Measurements from ENCODE around the gene VASN. TPM values are rescaled to one million over a fixed set of nuclear protein-coding genes. Genes with fewer than 3 reads are reported as not detected.

Gene VASN
- total RNA-seq, 1 experiment from 2014 or later = 45.3 TPM

DNA sequence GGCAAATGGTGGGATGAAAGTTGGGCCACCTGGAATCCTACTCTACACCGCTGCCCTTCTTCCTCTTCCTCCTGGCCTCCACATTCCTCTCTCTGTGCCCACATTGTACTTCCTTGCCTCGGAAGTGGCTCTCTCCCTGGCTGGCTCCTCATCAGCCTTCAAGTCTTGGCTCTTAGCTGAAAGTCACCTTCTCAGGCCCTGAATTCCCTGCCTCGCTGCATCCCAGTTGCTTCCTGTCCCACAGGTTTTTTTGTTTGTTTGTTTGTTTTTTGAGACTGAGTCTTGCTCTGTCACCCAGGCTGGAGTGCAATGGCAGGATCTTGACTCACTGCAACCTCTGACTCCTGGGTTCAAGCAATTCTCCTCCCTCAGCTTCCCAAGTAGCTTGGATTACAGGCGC lies 18.0 kb upstream of the VASN start:
- BruUV-seq (replicated peaks) = no TSS peak
- Histone ChIP-seq H3K9me2 (ENCODE audit: insufficient read depth) (no peaks in the 10 kb centered on the region), H4K20me1 (ENCODE audit: insufficient read depth) (peaks cover 12% of the 10 kb centered on the region), H3K4me1 (replicated peaks; ENCODE audit: insufficient read depth) (peaks cover 32% of the 10 kb centered on the region), H3K79me2 (ENCODE audit: low read depth) (peaks cover 23% of the 10 kb centered on the region), H3K4me2 (peak overlapping the region; percentile 17; the same call in 1 of the 2 replicates), H3K27me3 (ENCODE audit: insufficient read depth, low read depth) (no peaks in the 10 kb centered on the region), H3F3A (ENCODE audit: insufficient read depth, low read depth) (peaks cover 22% of the 10 kb centered on the region; the same call in 1 of the 2 replicates), H2AFZ (no peak overlapping the region), H3K4me3 (no peak overlapping the region), H3K27ac (peak overlapping the region; percentile 29; the same call in 1 of the 2 replicates), H3K9me3 (ENCODE audit: insufficient read depth, low read depth) (no peaks in the 10 kb centered on the region), H3K36me3 (ENCODE audit: low read depth) (no peaks in the 10 kb centered on the region)
- POLR2A ChIA-PET (ENCODE audit: unreplicated experiment) = no interaction called here
- peak in 1 of 2 experiments; percentile 61 for DNase-seq
- CTCF ChIA-PET = no interaction called here
- TF ChIP-seq, protein P1, sequence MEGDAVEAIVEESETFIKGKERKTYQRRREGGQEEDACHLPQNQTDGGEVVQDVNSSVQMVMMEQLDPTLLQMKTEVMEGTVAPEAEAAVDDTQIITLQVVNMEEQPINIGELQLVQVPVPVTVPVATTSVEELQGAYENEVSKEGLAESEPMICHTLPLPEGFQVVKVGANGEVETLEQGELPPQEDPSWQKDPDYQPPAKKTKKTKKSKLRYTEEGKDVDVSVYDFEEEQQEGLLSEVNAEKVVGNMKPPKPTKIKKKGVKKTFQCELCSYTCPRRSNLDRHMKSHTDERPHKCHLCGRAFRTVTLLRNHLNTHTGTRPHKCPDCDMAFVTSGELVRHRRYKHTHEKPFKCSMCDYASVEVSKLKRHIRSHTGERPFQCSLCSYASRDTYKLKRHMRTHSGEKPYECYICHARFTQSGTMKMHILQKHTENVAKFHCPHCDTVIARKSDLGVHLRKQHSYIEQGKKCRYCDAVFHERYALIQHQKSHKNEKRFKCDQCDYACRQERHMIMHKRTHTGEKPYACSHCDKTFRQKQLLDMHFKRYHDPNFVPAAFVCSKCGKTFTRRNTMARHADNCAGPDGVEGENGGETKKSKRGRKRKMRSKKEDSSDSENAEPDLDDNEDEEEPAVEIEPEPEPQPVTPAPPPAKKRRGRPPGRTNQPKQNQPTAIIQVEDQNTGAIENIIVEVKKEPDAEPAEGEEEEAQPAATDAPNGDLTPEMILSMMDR (conservative IDR thresholded peaks at IDR 0.05) = no peak
- intact Hi-C loops (cut with micrococcal nuclease; ENCODE audit: unreplicated experiment) = no loop called here

- no TSS peak for BruUV-seq (replicated peaks)
- TF ChIP-seq, protein P1 (conservative IDR thresholded peaks at IDR 0.05) = no peak
- TF ChIP-seq EZH2 (IDR thresholded peaks at IDR 0.05; ENCODE audit: low read depth) = no peak
- POLR2A ChIA-PET (ENCODE audit: unreplicated experiment) = interaction anchor here (0.5 kb wide), 1 partner anchor 66 kb away, joined by 6 read pairs; no protein-coding TSS in a partner anchor
- Histone ChIP-seq H3K36me3 (ENCODE audit: low read depth) (no peaks in the 10 kb centered on the region), H3K79me2 (ENCODE audit: low read depth) (peaks cover 12% of the 10 kb centered on the region), H3F3A (ENCODE audit: insufficient read depth, low read depth) (peaks cover 22% of the 10 kb centered on the region; the same call in 1 of the 2 replicates), H3K9me3 (ENCODE audit: insufficient read depth, low read depth) (no peaks in the 10 kb centered on the region), H3K27ac (no peak overlapping the region), H3K4me1 (replicated peaks; ENCODE audit: insufficient read depth) (peaks cover 29% of the 10 kb centered on the region), H3K4me3 (no peak overlapping the region), H4K20me1 (ENCODE audit: insufficient read depth) (peaks cover 3% of the 10 kb centered on the region), H3K4me2 (no peak overlapping the region), H3K9me2 (ENCODE audit: insufficient read depth) (no peaks in the 10 kb centered on the region), H3K27me3 (ENCODE audit: insufficient read depth, low read depth) (no peaks in the 10 kb centered on the region), H2AFZ (no peak overlapping the region)
- DNase-seq = no peak
- intact Hi-C loops (cut with micrococcal nuclease; ENCODE audit: unreplicated experiment) = no loop called here
- CTCF ChIA-PET = no interaction called here
Measured at GRCh38 chr16:4354512-4355409, 16.9 kb upstream of the VASN start.

- ChIA-PET CTCF (no interaction called here), POLR2A (ENCODE audit: unreplicated experiment) (no interaction called here)
- no TSS peak for BruUV-seq (replicated peaks)
- no peak for TF ChIP-seq EZH2 (IDR thresholded peaks at IDR 0.05; ENCODE audit: low read depth)
- TF ChIP-seq, protein P1 (conservative IDR thresholded peaks at IDR 0.05) = no peak
- H3F3A ChIP-seq (ENCODE audit: insufficient read depth, low read depth) = peaks cover 17% of the 10 kb centered on the region; the same call in 1 of the 2 replicates
- H3K36me3 ChIP-seq (ENCODE audit: low read depth) = no peaks in the 10 kb centered on the region
- intact Hi-C loops (cut with micrococcal nuclease; ENCODE audit: unreplicated experiment) = no loop called here
- no peaks in the 10 kb centered on the region for H4K20me1 ChIP-seq (ENCODE audit: insufficient read depth)
- H2AFZ ChIP-seq = no peak overlapping the region
- no peaks in the 10 kb centered on the region for H3K9me3 ChIP-seq (ENCODE audit: insufficient read depth, low read depth)
- no peak overlapping the region for H3K4me2 ChIP-seq
- H3K4me3 ChIP-seq = no peak overlapping the region
- H3K79me2 ChIP-seq (ENCODE audit: low read depth) = no peaks in the 10 kb centered on the region
- no peak overlapping the region for H3K27ac ChIP-seq
- H3K27me3 ChIP-seq (ENCODE audit: insufficient read depth, low read depth) = no peaks in the 10 kb centered on the region
- peaks cover 18% of the 10 kb centered on the region for H3K4me1 ChIP-seq (replicated peaks; ENCODE audit: insufficient read depth)
- DNase-seq = no peak
- no peaks in the 10 kb centered on the region for H3K9me2 ChIP-seq (ENCODE audit: insufficient read depth)
Measured at GRCh38 chr16:4356820-4357219, 14.8 kb upstream of the VASN start.
